GM23338 (cell line): ENCODE results near the gene PCDHGA6. TPM values are rescaled to one million over a fixed set of nuclear protein-coding genes. Genes with fewer than 3 reads are reported as not detected.

Source experiments
- ATAC-seq: fragments of 200-7000 bp; cut with Tn5 transposase; 3 replicates; pipeline ENCODE4 v1.9.1; 2020
- DNase-seq: peaks from one replicate; pipeline ENCODE4 v3.0.0-alpha.2; 2015; ENCODE audit warnings: low spot score
- H2AFZ ChIP-seq: fragments of 200-600 bp; sonication (generic); 2 replicates; pipeline ENCODE4 v1.8.0; 2016; ENCODE audit warnings: antibody characterized with exemption, mild to moderate bottlenecking, moderate library complexity
- H3F3A ChIP-seq: fragments of 200-600 bp; sonication (generic); replicated peaks from 2 replicates; pipeline ENCODE4 v1.8.0; 2017; ENCODE audit warnings: antibody characterized with exemption, mixed run types, low read depth
- H3K27ac ChIP-seq: fragments of 200-600 bp; sonication (generic); 2 replicates; pipeline ENCODE4 v1.6.1; 2016; ENCODE audit warnings: low read depth
- H3K27me3 ChIP-seq: fragments of 200-600 bp; sonication (generic); 2 replicates; pipeline ENCODE4 v1.8.0; 2016; ENCODE audit warnings: mild to moderate bottlenecking, mixed run types, moderate library complexity; ENCODE audit not compliant: insufficient read depth
- H3K36me3 ChIP-seq: fragments of 200-600 bp; sonication (generic); 2 replicates; pipeline ENCODE4 v1.8.0; 2016; ENCODE audit warnings: mild to moderate bottlenecking; ENCODE audit not compliant: insufficient read depth
- H3K4me1 ChIP-seq: fragments of 200-600 bp; sonication (generic); 2 replicates; pipeline ENCODE4 v1.8.0; 2016; ENCODE audit warnings: mild to moderate bottlenecking, moderate library complexity; ENCODE audit not compliant: insufficient read depth
- H3K4me2 ChIP-seq: fragments of 200-600 bp; sonication (generic); 2 replicates; pipeline ENCODE4 v1.7.1; 2017; ENCODE audit warnings: mixed run types
- H3K4me3 ChIP-seq: fragments of 200-600 bp; sonication (generic); 2 replicates; pipeline ENCODE4 v1.6.1; 2016; ENCODE audit warnings: mixed run types
- H3K79me2 ChIP-seq: fragments of 200-600 bp; sonication (generic); replicated peaks from 2 replicates; pipeline ENCODE4 v1.8.0; 2017; ENCODE audit warnings: mild to moderate bottlenecking; ENCODE audit not compliant: insufficient read depth
- H3K9me2 ChIP-seq: fragments of 200-600 bp; sonication (generic); 2 replicates; pipeline ENCODE4 v1.8.0; 2017; ENCODE audit not compliant: insufficient read depth
- H4K20me1 ChIP-seq: fragments of 200-600 bp; sonication (generic); replicated peaks from 2 replicates; pipeline ENCODE4 v1.8.0; 2017; ENCODE audit warnings: mild to moderate bottlenecking; ENCODE audit not compliant: insufficient read depth
- H3K27ac Mint-ChIP-seq: 2 replicates; pipeline ENCODE4 v1.8.0; 2020; ENCODE audit warnings: inconsistent platforms, mild to moderate bottlenecking, moderate library complexity, mixed read lengths
- H3K27me3 Mint-ChIP-seq: 3 replicates; pipeline ENCODE4 v1.8.0; 2022; ENCODE audit warnings: low read depth, mild to moderate bottlenecking, moderate library complexity, mixed read lengths, inconsistent platforms; ENCODE audit not compliant: insufficient read depth, poor library complexity
- H3K36me3 Mint-ChIP-seq: 3 replicates; pipeline ENCODE4 v1.8.0; 2021; ENCODE audit warnings: low read depth, mild to moderate bottlenecking, inconsistent platforms, moderate library complexity, mixed read lengths
- H3K4me1 Mint-ChIP-seq: 3 replicates; pipeline ENCODE4 v1.8.0; 2020; ENCODE audit warnings: mild to moderate bottlenecking, inconsistent platforms, mixed read lengths
- H3K4me3 Mint-ChIP-seq: 3 replicates; pipeline ENCODE4 v1.8.0; 2021; ENCODE audit warnings: moderate library complexity, mild to moderate bottlenecking, inconsistent platforms, mixed read lengths
- H3K9me3 Mint-ChIP-seq: 3 replicates; pipeline ENCODE4 v1.8.0; 2020; ENCODE audit warnings: moderate library complexity, mild to moderate bottlenecking, inconsistent platforms, mixed read lengths
- EZH2phosphoT487 ChIP-seq: fragments of 200-600 bp; sonication (generic); IDR thresholded peaks from one replicate; pipeline ENCODE4 v1.8.1; 2018; ENCODE audit warnings: antibody characterized with exemption; ENCODE audit not compliant: unreplicated experiment
- NANOG ChIP-seq: IDR thresholded peaks from 2 replicates; pipeline ENCODE4 v1.6.1; 2016; ENCODE audit warnings: antibody characterized with exemption, borderline replicate concordance
- POLR2AphosphoS5 ChIP-seq: IDR thresholded peaks from 2 replicates; pipeline ENCODE4 v1.6.1; 2016; ENCODE audit warnings: antibody characterized with exemption, low read depth
- STAT1 ChIP-seq: IDR thresholded peaks from one replicate; pipeline ENCODE4 v1.6.1; 2016; ENCODE audit warnings: antibody characterized with exemption; ENCODE audit not compliant: unreplicated experiment
- polyA plus RNA-seq: library from polyadenylated mRNA; unstranded; fragments of >200 nt; fragmentation: Nextera tagmentation; extraction: Ambion mirVana; gene quantifications from 2 replicates; pipeline ENCODE4 v1.2.1, GENCODE V29; 2016
- total RNA-seq: library from RNA; depleted of rRNA; stranded (reverse); fragments of >200 nt; shearing (Covaris generic); gene quantifications from 2 replicates; pipeline ENCODE4 v1.2.3, GENCODE V29; 2014
- TF ChIP-seq, protein P1 (sequence below): fragments of 250-450 bp; sonication (Bioruptor Pico); IDR thresholded peaks from 2 replicates; pipeline ENCODE4 v1.5.0; 2020; ENCODE audit warnings: mild to moderate bottlenecking, moderate library complexity
- TF ChIP-seq, protein P2 (sequence below): IDR thresholded peaks from one replicate; pipeline ENCODE4 v1.6.1; 2018; ENCODE audit warnings: antibody characterized with exemption; ENCODE audit not compliant: unreplicated experiment
- TF ChIP-seq, protein P3 (sequence below), 2 experiments: fragments of 200-600 bp in 1 of 2; sonication (generic) in 1 of 2; conservative IDR thresholded peaks; 2 replicates each; pipeline versions ENCODE4 v1.5.1 to v1.6.1; 2016 to 2017; ENCODE audit warnings: antibody characterized with exemption in 2 of 2, low read depth in 2 of 2, mild to moderate bottlenecking in 2 of 2, moderate library complexity in 1 of 2

The PCDHGA6 gene
- total and polyA plus RNA-seq, 2 experiments from 2014 or later = 0.99 to 4.8 TPM

DNA sequence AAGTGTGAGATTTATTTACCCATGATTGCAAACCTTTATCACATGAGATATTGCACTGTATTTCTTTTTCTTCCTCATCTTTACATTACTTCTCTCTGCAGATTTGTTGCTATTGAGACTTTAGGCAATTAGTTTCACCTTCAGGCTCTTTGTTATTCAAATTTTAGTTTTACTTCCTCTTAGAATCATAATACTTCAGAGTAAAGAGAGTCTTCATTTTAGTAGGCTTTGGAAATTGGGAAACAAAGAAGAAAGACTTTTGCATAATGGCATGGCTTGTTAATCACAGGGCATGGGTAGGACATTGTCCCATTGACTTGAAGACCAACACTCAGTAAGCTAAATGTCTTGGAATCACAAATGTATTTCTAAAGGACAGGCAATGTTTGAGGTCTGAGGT lies 11.0 kb upstream of the PCDHGA6 start:
- Histone ChIP-seq H4K20me1 (no peaks in the 10 kb centered on the region), H3K9me2 (no peaks in the 10 kb centered on the region), H3K4me2 (peak overlapping the region; percentile 42), H3K79me2 (no peaks in the 10 kb centered on the region), H2AFZ (no peak overlapping the region), H3K27ac (no peak overlapping the region), H3K4me1 (peaks cover 17% of the 10 kb centered on the region; the same call in 1 of the 2 replicates), H3F3A (0 out of 2 replicates have a peak, but pooled peaks cover 3% of the 10 kb centered on the region), H3K4me3 (peak overlapping the region; percentile 15), H3K27me3 (no peaks in the 10 kb centered on the region), H3K36me3 (peaks cover 4% of the 10 kb centered on the region; the same call in 1 of the 2 replicates)
- H3K27me3 Mint-ChIP-seq = peaks cover 14% of the 10 kb centered on the region
- no peak for TF ChIP-seq STAT1
- TF ChIP-seq NANOG = peak; percentile 52; the same call in 1 of the 2 replicates
- peak overlapping the region; percentile 5; the same call in 1 of the 2 replicates for H3K27ac Mint-ChIP-seq
- H3K9me3 Mint-ChIP-seq = peaks cover 71% of the 10 kb centered on the region
- H3K36me3 Mint-ChIP-seq = peaks cover 64% of the 10 kb centered on the region
- no peak overlapping the region; the same call in 2 of the 3 replicates for H3K4me3 Mint-ChIP-seq
- no peak for DNase-seq
- peaks cover 14% of the 10 kb centered on the region for H3K4me1 Mint-ChIP-seq
- ATAC-seq = no peak

DNA sequence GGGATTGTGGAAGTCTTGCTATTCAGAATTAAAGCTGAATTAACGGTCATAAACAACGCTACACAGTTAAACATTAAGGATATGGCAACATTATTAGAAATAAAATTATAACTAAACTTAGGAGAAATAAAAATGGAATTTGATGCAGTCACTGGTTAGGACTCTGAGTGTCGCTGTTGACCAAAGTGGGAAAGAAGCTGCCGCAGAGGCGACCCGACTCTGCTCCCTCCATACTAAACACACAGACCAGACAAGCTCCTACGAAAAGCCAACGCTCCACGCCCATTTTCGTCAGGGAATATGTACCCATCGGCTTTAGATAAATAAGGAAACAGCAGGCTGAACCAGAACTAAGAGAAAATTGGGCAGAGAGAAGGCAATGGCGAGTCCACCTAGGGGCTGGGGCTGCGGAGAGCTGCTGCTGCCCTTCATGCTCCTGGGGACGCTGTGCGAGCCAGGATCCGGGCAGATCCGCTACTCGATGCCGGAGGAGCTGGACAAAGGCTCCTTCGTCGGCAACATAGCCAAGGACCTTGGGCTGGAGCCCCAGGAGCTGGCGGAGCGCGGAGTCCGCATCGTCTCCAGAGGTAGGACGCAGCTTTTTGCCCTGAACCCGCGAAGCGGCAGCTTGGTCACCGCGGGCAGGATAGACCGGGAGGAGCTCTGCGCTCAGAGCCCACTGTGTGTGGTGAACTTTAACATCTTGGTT lies 9.6 kb upstream of the PCDHGA6 start, which contains the start of gene PCDHGA5:
Gene PCDHGA5 (plus strand): TSS at position 211 of the 709 bp plus-strand sequence. CDS start 169 bp downstream, at position 380.
- Mint-ChIP-seq H3K9me3 (peaks cover 71% of the 10 kb centered on the region), H3K36me3 (peaks cover 64% of the 10 kb centered on the region), H3K4me1 (peaks cover 14% of the 10 kb centered on the region), H3K4me3 (no peak within 1 kb of the TSS), H3K27me3 (peaks cover 14% of the 10 kb centered on the region), H3K27ac (no peak within 1 kb of the TSS)
- TF ChIP-seq POLR2AphosphoS5 = no peak
- TF ChIP-seq, protein P1, sequence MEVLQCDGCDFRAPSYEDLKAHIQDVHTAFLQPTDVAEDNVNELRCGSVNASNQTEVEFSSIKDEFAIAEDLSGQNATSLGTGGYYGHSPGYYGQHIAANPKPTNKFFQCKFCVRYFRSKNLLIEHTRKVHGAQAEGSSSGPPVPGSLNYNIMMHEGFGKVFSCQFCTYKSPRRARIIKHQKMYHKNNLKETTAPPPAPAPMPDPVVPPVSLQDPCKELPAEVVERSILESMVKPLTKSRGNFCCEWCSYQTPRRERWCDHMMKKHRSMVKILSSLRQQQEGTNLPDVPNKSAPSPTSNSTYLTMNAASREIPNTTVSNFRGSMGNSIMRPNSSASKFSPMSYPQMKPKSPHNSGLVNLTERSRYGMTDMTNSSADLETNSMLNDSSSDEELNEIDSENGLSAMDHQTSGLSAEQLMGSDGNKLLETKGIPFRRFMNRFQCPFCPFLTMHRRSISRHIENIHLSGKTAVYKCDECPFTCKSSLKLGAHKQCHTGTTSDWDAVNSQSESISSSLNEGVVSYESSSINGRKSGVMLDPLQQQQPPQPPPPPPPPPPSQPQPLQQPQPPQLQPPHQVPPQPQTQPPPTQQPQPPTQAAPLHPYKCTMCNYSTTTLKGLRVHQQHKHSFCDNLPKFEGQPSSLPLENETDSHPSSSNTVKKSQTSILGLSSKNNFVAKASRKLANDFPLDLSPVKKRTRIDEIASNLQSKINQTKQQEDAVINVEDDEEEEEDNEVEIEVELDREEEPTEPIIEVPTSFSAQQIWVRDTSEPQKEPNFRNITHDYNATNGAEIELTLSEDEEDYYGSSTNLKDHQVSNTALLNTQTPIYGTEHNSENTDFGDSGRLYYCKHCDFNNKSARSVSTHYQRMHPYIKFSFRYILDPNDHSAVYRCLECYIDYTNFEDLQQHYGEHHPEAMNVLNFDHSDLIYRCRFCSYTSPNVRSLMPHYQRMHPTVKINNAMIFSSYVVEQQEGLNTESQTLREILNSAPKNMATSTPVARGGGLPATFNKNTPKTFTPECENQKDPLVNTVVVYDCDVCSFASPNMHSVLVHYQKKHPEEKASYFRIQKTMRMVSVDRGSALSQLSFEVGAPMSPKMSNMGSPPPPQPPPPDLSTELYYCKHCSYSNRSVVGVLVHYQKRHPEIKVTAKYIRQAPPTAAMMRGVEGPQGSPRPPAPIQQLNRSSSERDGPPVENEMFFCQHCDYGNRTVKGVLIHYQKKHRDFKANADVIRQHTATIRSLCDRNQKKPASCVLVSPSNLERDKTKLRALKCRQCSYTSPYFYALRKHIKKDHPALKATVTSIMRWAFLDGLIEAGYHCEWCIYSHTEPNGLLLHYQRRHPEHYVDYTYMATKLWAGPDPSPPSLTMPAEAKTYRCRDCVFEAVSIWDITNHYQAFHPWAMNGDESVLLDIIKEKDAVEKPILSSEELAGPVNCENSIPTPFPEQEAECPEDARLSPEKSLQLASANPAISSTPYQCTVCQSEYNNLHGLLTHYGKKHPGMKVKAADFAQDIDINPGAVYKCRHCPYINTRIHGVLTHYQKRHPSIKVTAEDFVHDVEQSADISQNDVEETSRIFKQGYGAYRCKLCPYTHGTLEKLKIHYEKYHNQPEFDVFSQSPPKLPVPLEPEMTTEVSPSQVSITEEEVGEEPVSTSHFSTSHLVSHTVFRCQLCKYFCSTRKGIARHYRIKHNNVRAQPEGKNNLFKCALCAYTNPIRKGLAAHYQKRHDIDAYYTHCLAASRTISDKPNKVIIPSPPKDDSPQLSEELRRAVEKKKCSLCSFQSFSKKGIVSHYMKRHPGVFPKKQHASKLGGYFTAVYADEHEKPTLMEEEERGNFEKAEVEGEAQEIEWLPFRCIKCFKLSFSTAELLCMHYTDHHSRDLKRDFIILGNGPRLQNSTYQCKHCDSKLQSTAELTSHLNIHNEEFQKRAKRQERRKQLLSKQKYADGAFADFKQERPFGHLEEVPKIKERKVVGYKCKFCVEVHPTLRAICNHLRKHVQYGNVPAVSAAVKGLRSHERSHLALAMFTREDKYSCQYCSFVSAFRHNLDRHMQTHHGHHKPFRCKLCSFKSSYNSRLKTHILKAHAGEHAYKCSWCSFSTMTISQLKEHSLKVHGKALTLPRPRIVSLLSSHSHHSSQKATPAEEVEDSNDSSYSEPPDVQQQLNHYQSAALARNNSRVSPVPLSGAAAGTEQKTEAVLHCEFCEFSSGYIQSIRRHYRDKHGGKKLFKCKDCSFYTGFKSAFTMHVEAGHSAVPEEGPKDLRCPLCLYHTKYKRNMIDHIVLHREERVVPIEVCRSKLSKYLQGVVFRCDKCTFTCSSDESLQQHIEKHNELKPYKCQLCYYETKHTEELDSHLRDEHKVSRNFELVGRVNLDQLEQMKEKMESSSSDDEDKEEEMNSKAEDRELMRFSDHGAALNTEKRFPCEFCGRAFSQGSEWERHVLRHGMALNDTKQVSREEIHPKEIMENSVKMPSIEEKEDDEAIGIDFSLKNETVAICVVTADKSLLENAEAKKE = no peak
- TF ChIP-seq, protein P2, sequence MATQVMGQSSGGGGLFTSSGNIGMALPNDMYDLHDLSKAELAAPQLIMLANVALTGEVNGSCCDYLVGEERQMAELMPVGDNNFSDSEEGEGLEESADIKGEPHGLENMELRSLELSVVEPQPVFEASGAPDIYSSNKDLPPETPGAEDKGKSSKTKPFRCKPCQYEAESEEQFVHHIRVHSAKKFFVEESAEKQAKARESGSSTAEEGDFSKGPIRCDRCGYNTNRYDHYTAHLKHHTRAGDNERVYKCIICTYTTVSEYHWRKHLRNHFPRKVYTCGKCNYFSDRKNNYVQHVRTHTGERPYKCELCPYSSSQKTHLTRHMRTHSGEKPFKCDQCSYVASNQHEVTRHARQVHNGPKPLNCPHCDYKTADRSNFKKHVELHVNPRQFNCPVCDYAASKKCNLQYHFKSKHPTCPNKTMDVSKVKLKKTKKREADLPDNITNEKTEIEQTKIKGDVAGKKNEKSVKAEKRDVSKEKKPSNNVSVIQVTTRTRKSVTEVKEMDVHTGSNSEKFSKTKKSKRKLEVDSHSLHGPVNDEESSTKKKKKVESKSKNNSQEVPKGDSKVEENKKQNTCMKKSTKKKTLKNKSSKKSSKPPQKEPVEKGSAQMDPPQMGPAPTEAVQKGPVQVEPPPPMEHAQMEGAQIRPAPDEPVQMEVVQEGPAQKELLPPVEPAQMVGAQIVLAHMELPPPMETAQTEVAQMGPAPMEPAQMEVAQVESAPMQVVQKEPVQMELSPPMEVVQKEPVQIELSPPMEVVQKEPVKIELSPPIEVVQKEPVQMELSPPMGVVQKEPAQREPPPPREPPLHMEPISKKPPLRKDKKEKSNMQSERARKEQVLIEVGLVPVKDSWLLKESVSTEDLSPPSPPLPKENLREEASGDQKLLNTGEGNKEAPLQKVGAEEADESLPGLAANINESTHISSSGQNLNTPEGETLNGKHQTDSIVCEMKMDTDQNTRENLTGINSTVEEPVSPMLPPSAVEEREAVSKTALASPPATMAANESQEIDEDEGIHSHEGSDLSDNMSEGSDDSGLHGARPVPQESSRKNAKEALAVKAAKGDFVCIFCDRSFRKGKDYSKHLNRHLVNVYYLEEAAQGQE = no peak
- TF ChIP-seq EZH2phosphoT487 = no peak
- TF ChIP-seq, protein P3, sequence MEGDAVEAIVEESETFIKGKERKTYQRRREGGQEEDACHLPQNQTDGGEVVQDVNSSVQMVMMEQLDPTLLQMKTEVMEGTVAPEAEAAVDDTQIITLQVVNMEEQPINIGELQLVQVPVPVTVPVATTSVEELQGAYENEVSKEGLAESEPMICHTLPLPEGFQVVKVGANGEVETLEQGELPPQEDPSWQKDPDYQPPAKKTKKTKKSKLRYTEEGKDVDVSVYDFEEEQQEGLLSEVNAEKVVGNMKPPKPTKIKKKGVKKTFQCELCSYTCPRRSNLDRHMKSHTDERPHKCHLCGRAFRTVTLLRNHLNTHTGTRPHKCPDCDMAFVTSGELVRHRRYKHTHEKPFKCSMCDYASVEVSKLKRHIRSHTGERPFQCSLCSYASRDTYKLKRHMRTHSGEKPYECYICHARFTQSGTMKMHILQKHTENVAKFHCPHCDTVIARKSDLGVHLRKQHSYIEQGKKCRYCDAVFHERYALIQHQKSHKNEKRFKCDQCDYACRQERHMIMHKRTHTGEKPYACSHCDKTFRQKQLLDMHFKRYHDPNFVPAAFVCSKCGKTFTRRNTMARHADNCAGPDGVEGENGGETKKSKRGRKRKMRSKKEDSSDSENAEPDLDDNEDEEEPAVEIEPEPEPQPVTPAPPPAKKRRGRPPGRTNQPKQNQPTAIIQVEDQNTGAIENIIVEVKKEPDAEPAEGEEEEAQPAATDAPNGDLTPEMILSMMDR (conservative IDR thresholded peaks at IDR 0.05; ENCODE audit: low read depth in 2 of 2) = peak in 1 of 2 experiments; percentile 37; a peak in 2 of 4 replicates
- Histone ChIP-seq H3K4me2 (peak within 1 kb of the TSS; percentile 42), H3K9me2 (no peaks in the 10 kb centered on the region), H3K36me3 (peaks cover 4% of the 10 kb centered on the region; the same call in 1 of the 2 replicates), H2AFZ (no peak within 1 kb of the TSS), H3K27ac (no peak within 1 kb of the TSS), H3F3A (0 out of 2 replicates have a peak, but pooled peaks cover 3% of the 10 kb centered on the region), H3K27me3 (no peaks in the 10 kb centered on the region), H3K4me1 (peaks cover 17% of the 10 kb centered on the region; the same call in 1 of the 2 replicates), H3K4me3 (peak within 1 kb of the TSS; percentile 15), H4K20me1 (no peaks in the 10 kb centered on the region), H3K79me2 (no peaks in the 10 kb centered on the region)
- ATAC-seq (no peak), DNase-seq (no peak)
